Skeletal muscle tissue (tissue), 4 donors: ENCODE measurements around the gene PTMS. TPM values are rescaled to one million over a fixed set of nuclear protein-coding genes. Genes with fewer than 3 reads are reported as not detected.

Experiments used
- H3K27ac ChIP-seq: one replicate; pipeline ENCODE4 v1.7.0; 2013; ENCODE audit warnings: mild to moderate bottlenecking, low read depth, low read length, inconsistent platforms
- H3K27me3 ChIP-seq, 3 donors: one replicate each; pipeline ENCODE4 v1.7.0; 2013; ENCODE audit warnings: low read length in 3 of 3; ENCODE audit not compliant: control insufficient read depth in 3 of 3, insufficient read depth in 3 of 3
- H3K36me3 ChIP-seq, 3 donors: one replicate each; pipeline ENCODE4 v1.7.0; 2013; ENCODE audit warnings: low read length in 3 of 3; ENCODE audit not compliant: control insufficient read depth in 3 of 3, insufficient read depth in 3 of 3
- H3K4me1 ChIP-seq, 3 donors: one replicate each; pipeline ENCODE4 v1.7.0; 2013; ENCODE audit warnings: low read length in 3 of 3, mild to moderate bottlenecking in 3 of 3; ENCODE audit not compliant: control insufficient read depth in 3 of 3, insufficient read depth in 3 of 3
- H3K4me3 ChIP-seq, 3 donors: one replicate each; pipeline ENCODE4 v1.7.0; 2013; ENCODE audit warnings: low read length in 3 of 3
- H3K9ac ChIP-seq, 3 donors: one replicate each; pipeline ENCODE4 v1.7.0; 2013; ENCODE audit warnings: low read length in 3 of 3, mild to moderate bottlenecking in 3 of 3, moderate library complexity in 2 of 3, low read depth in 1 of 3
- H3K9me3 ChIP-seq, 3 donors: one replicate each; pipeline ENCODE4 v1.7.0; 2013; ENCODE audit warnings: low read length in 3 of 3; ENCODE audit not compliant: control insufficient read depth in 3 of 3
- total RNA-seq: library from RNA; depleted of rRNA; stranded (reverse); fragments of >200 nt; gene quantifications from one replicate; pipeline ENCODE4 v1.2.3, GENCODE V29; 2014
- donor health status: Osteomylitis.

PTMS gene
- total RNA-seq, result 40.2 TPM

- Histone ChIP-seq H3K4me1 (peaks cover 35 to 43% (median 41%) of the 10 kb centered on the region in 3 donors), H3K36me3 (peaks cover 0 to 4% (median 2%) of the 10 kb centered on the region in 3 donors), H3K4me3 (peak within 1 kb of the TSS; percentile 72 to 78 (median 75)), H3K9ac (peak within 1 kb of the TSS; percentile 77 to 84 (median 79)), H3K27ac (peak within 1 kb of the TSS; percentile 87), H3K27me3 (peaks cover 0 to 5% (median 0%) of the 10 kb centered on the region in 3 donors), H3K9me3 (no peaks in the 10 kb centered on the region)
These were observed at the start of gene PTMS for GRCh38 chr12:6765634-6766581. Gene PTMS (plus strand): TSS chr12:6766363. CDS start chr12:6766706, 343 bp downstream.

- Histone ChIP-seq H3K9ac (no peak overlapping the region), H3K27me3 (peaks cover 3 to 4% (median 3%) of the 10 kb centered on the region in 3 donors), H3K4me3 (no peak overlapping the region), H3K27ac (no peak overlapping the region), H3K9me3 (no peaks in the 10 kb centered on the region), H3K4me1 (no peaks in the 10 kb centered on the region), H3K36me3 (no peaks in the 10 kb centered on the region)
These were observed 49.2 kb upstream of the PTMS start for GRCh38 chr12:6716874-6717437.

- H3K9ac ChIP-seq, result no peak overlapping the region
- H3K27ac ChIP-seq, result no peak overlapping the region
- H3K36me3 ChIP-seq, result peaks cover 5 to 8% (median 7%) of the 10 kb centered on the region in 3 donors
- H3K4me1 ChIP-seq, result peaks cover 6 to 12% (median 8%) of the 10 kb centered on the region in 3 donors
- no peaks in the 10 kb centered on the region for H3K9me3 ChIP-seq
- H3K4me3 ChIP-seq, result no peak overlapping the region
- H3K27me3 ChIP-seq, result peaks cover 0 to 3% (median 0%) of the 10 kb centered on the region in 3 donors
These were observed 43.3 kb upstream of the PTMS start for GRCh38 chr12:6722863-6723262.

GRCh38 chr12:6723607-6724408, 42.4 kb upstream of the PTMS start, which contains the start of gene COPS7A:
Gene COPS7A (plus strand): TSS chr12:6724046. CDS start chr12:6724657, 611 bp downstream.
- peak within 1 kb of the TSS; percentile 91 for H3K27ac ChIP-seq
- no peaks in the 10 kb centered on the region for H3K9me3 ChIP-seq
- peak within 1 kb of the TSS; percentile 77 to 82 (median 79) for H3K9ac ChIP-seq
- H3K27me3 ChIP-seq, result peaks cover 0 to 3% (median 0%) of the 10 kb centered on the region in 3 donors
- H3K4me1 ChIP-seq, result peaks cover 6 to 12% (median 8%) of the 10 kb centered on the region in 3 donors
- peaks cover 14 to 18% (median 17%) of the 10 kb centered on the region in 3 donors for H3K36me3 ChIP-seq
- peak within 1 kb of the TSS; percentile 82 to 94 (median 86) for H3K4me3 ChIP-seq

GRCh38 chr12:6724409-6724797, 41.8 kb upstream of the PTMS start:
- peaks cover 6 to 12% (median 8%) of the 10 kb centered on the region in 3 donors for H3K4me1 ChIP-seq
- peak overlapping the region; percentile 77 to 82 (median 79) for H3K9ac ChIP-seq
- H3K9me3 ChIP-seq, result no peaks in the 10 kb centered on the region
- H3K27ac ChIP-seq, result peak overlapping the region; percentile 91
- H3K4me3 ChIP-seq, result peak overlapping the region; percentile 82 to 94 (median 86)
- peaks cover 20 to 23% (median 22%) of the 10 kb centered on the region in 3 donors for H3K36me3 ChIP-seq
- H3K27me3 ChIP-seq, result peaks cover 0 to 3% (median 0%) of the 10 kb centered on the region in 3 donors

- Histone ChIP-seq H3K4me1 (peaks cover 6 to 12% (median 8%) of the 10 kb centered on the region in 3 donors), H3K4me3 (no peak overlapping the region), H3K9me3 (no peaks in the 10 kb centered on the region), H3K27ac (no peak overlapping the region), H3K9ac (peak overlapping the region in 1 of 3 donors; percentile 7), H3K36me3 (peaks cover 29 to 33% (median 31%) of the 10 kb centered on the region in 3 donors), H3K27me3 (no peaks in the 10 kb centered on the region)
These were observed 40.8 kb upstream of the PTMS start for GRCh38 chr12:6725350-6725749.

- Histone ChIP-seq H3K36me3 (peaks cover 43 to 53% (median 46%) of the 10 kb centered on the region in 3 donors), H3K4me3 (no peak overlapping the region), H3K4me1 (peaks cover 6 to 8% (median 7%) of the 10 kb centered on the region in 3 donors), H3K27me3 (no peaks in the 10 kb centered on the region), H3K9ac (no peak overlapping the region), H3K9me3 (no peaks in the 10 kb centered on the region), H3K27ac (no peak overlapping the region)
These were observed 37.0 kb upstream of the PTMS start for GRCh38 chr12:6729186-6729585.

- peaks cover 43 to 53% (median 50%) of the 10 kb centered on the region in 3 donors for H3K36me3 ChIP-seq
- H3K9me3 ChIP-seq, result no peaks in the 10 kb centered on the region
- H3K9ac ChIP-seq, result no peak overlapping the region
- no peak overlapping the region for H3K4me3 ChIP-seq
- H3K27me3 ChIP-seq, result no peaks in the 10 kb centered on the region
- no peak overlapping the region for H3K27ac ChIP-seq
- H3K4me1 ChIP-seq, result peaks cover under 1 to 2% (median under 1%) of the 10 kb centered on the region in 3 donors
These were observed 36.0 kb upstream of the PTMS start for GRCh38 chr12:6730169-6730568.
